ENCODE data around the gene SLC2A13. TPM values are rescaled to one million over a fixed set of nuclear protein-coding genes. Genes with fewer than 3 reads are reported as not detected.

The SLC2A13 gene
- total RNA-seq, 2 donors from 2014 or later = 10.3 to 12.9 TPM

DNA sequence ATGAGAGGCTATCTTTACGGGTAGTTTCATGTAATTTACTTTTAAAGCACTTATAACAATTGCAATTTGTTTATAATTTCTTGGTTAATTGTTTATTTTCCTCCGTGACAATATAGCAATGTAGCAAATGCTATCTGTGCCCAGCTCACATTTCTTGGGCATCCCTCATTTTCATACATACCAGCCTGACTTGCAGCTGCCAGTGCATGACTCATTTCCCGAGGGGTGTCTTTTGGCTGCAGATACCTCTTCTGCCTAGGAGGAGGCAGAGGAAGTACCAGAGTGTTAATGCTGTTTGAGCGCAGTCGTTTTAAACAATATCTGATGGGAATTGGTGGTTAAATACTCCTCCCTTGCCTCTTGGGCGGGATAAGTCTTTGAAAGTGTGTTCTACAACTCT is 382.1 kb downstream of the SLC2A13 start:
- H3K4me1 Mint-ChIP-seq = no peaks in the 10 kb centered on the region
- peak; percentile 60 for DNase-seq
- WGBS, 2 experiments (ENCODE audit: insufficient coverage in 1 of 2, insufficient read length in 1 of 2) = 86 to 100% methylated on average over 2 to 5 of the region's 6 CpGs
- H3K36me3 ChIP-seq (ENCODE audit: control insufficient read depth, insufficient read depth, low read length) = no peaks in the 10 kb centered on the region
- no peak overlapping the region for H3K27ac Mint-ChIP-seq
- no peaks in the 10 kb centered on the region for H3K4me1 ChIP-seq (ENCODE audit: control insufficient read depth, insufficient read depth, low read length)
- H3K9me3 Mint-ChIP-seq = peaks cover 4% of the 10 kb centered on the region
- no peak for TF ChIP-seq CTCF (conservative IDR thresholded peaks at IDR 0.05)
- H3K4me3 ChIP-seq (ENCODE audit: low read length) = no peak overlapping the region
- no peak overlapping the region for H3K4me3 Mint-ChIP-seq
- H3K27me3 ChIP-seq (ENCODE audit: control insufficient read depth, insufficient read depth, low read length, poor library complexity, severe bottlenecking) = no peaks in the 10 kb centered on the region
- H3K27ac ChIP-seq (ENCODE audit: low read depth, low read length) = no peak overlapping the region
- H3K9me3 ChIP-seq (ENCODE audit: control insufficient read depth, low read length) = no peaks in the 10 kb centered on the region
- no peaks in the 10 kb centered on the region for H3K27me3 Mint-ChIP-seq (ENCODE audit: insufficient read depth)
- H3K36me3 Mint-ChIP-seq (ENCODE audit: low read depth) = no peaks in the 10 kb centered on the region
- no peak overlapping the region for H3K9ac ChIP-seq (ENCODE audit: extremely low read depth, low read length, poor library complexity, severe bottlenecking)

- H3K27ac Mint-ChIP-seq = no peak overlapping the region
- TF ChIP-seq CTCF (conservative IDR thresholded peaks at IDR 0.05) = no peak
Observed at GRCh38 chr12:39722504-39722903, 383.4 kb downstream of the SLC2A13 start.

GRCh38 chr12:39713552-39713951 is 392.3 kb downstream of the SLC2A13 start:
- Mint-ChIP-seq H3K4me3 (no peak overlapping the region), H3K9me3 (peaks cover 6% of the 10 kb centered on the region), H3K27me3 (ENCODE audit: insufficient read depth) (no peaks in the 10 kb centered on the region), H3K27ac (no peak overlapping the region), H3K4me1 (no peaks in the 10 kb centered on the region), H3K36me3 (ENCODE audit: low read depth) (no peaks in the 10 kb centered on the region)
- Histone ChIP-seq H3K36me3 (ENCODE audit: control insufficient read depth, insufficient read depth, low read length) (no peaks in the 10 kb centered on the region), H3K4me3 (ENCODE audit: low read length) (no peak overlapping the region), H3K9ac (ENCODE audit: extremely low read depth, low read length, poor library complexity, severe bottlenecking) (no peak overlapping the region), H3K27ac (ENCODE audit: low read depth, low read length) (no peak overlapping the region), H3K4me1 (ENCODE audit: control insufficient read depth, insufficient read depth, low read length) (no peaks in the 10 kb centered on the region), H3K9me3 (ENCODE audit: control insufficient read depth, low read length) (peaks cover 14% of the 10 kb centered on the region), H3K27me3 (ENCODE audit: control insufficient read depth, insufficient read depth, low read length, poor library complexity, severe bottlenecking) (no peaks in the 10 kb centered on the region)
- 100% methylated on average over 1 to 2 of the region's 14 CpGs for WGBS, 2 experiments (ENCODE audit: insufficient coverage in 1 of 2, insufficient read length in 1 of 2)
- no peak for TF ChIP-seq CTCF (conservative IDR thresholded peaks at IDR 0.05)
- no peak for DNase-seq

More at GRCh38 chr12:39722504-39722903, 383.4 kb downstream of the SLC2A13 start:
- DNase-seq = no peak
- Mint-ChIP-seq H3K9me3 (no peaks in the 10 kb centered on the region), H3K4me3 (no peak overlapping the region), H3K27me3 (ENCODE audit: insufficient read depth) (no peaks in the 10 kb centered on the region), H3K36me3 (ENCODE audit: low read depth) (no peaks in the 10 kb centered on the region), H3K4me1 (no peaks in the 10 kb centered on the region)
- Histone ChIP-seq H3K36me3 (ENCODE audit: control insufficient read depth, insufficient read depth, low read length) (no peaks in the 10 kb centered on the region), H3K27me3 (ENCODE audit: control insufficient read depth, insufficient read depth, low read length, poor library complexity, severe bottlenecking) (no peaks in the 10 kb centered on the region), H3K9me3 (ENCODE audit: control insufficient read depth, low read length) (no peaks in the 10 kb centered on the region), H3K4me3 (ENCODE audit: low read length) (no peak overlapping the region), H3K4me1 (ENCODE audit: control insufficient read depth, insufficient read depth, low read length) (no peaks in the 10 kb centered on the region), H3K9ac (ENCODE audit: extremely low read depth, low read length, poor library complexity, severe bottlenecking) (no peak overlapping the region), H3K27ac (ENCODE audit: low read depth, low read length) (no peak overlapping the region)
- 38 to 50% methylated on average over 1 of the region's 1 CpG for WGBS, 2 experiments (ENCODE audit: insufficient coverage in 1 of 2, insufficient read length in 1 of 2)
